ENCODE data around the gene PTGES2. TPM values are rescaled to one million over a fixed set of nuclear protein-coding genes. Genes with fewer than 3 reads are reported as not detected.
A peak's percentile ranks its signal among the peaks of the same experiment; 100 is the strongest.

PTGES2 gene
- total and polyA plus RNA-seq, 9 of the 15 experiments (the other 6 are each of a cell fraction or from before 2014, with no cell fraction given): 2.4 to 196 (median 90.1) TPM

- H4K20me1 ChIP-seq (replicated peaks; ENCODE audit: control insufficient read depth, insufficient read depth, low read length): peaks cover 18% of the 10 kb centered on the region; the same call in 1 of the 2 replicates
- no peaks in the 10 kb centered on the region for H3K9me1 ChIP-seq (ENCODE audit: control insufficient read depth, insufficient read depth, low read length)
- peak overlapping the region in 1 of 2 experiments; percentile 75; a peak in 2 of 4 replicates for H3K9ac ChIP-seq (ENCODE audit: insufficient read depth in 1 of 2, low read depth in 2 of 2, low read length in 2 of 2)
- ATAC-seq (no peak), FAIRE-seq (no peak), DNase-seq (ENCODE audit: extremely low read depth in 1 of 4, low spot score in 3 of 4) (no peak)
- 88% methylated on average over 6 of the region's 6 CpGs for WGBS (ENCODE audit: insufficient coverage, low coverage, missing lambda C conversion rate)
- in situ Hi-C loops (cut with MboI): no loop called here
- CTCF ChIA-PET (ENCODE audit: low intra/inter-chr PET ratio): no interaction called here
- POLR2A ChIA-PET: interaction anchor here (4.8 to 11.0 kb wide), 2 partner anchors 12 kb away, joined by 37 to 155 read pairs; no protein-coding TSS in a partner anchor
- peaks cover 10 to 50% of the 10 kb centered on the region in 2 experiments for H3K4me1 ChIP-seq (replicated peaks in 1 of 2; ENCODE audit: control insufficient read depth in 2 of 2, insufficient read depth in 2 of 2, low read length in 2 of 2)
- H3K27ac ChIP-seq (ENCODE audit: extremely low read depth, low read depth, low read length): no peak overlapping the region
- H3K79me2 ChIP-seq (ENCODE audit: control insufficient read depth, insufficient read depth, low read length): peaks cover 27% of the 10 kb centered on the region
- intact Hi-C loops (cut with micrococcal nuclease): loop anchor here (5.0 kb wide), 1 partner anchor 44 kb away; no protein-coding TSS in a partner anchor
- H3K4me3 ChIP-seq: no peak overlapping the region
- H3K36me3 ChIP-seq (ENCODE audit: control insufficient read depth, insufficient read depth, low read length): peaks cover 58% of the 10 kb centered on the region
- no TSS peak for BruUV-seq (replicated peaks)
- H3K9me3 ChIP-seq (replicated peaks; ENCODE audit: control insufficient read depth, insufficient read depth, low read depth, low read length): no peaks in the 10 kb centered on the region
- H3K27me3 ChIP-seq (ENCODE audit: control insufficient read depth in 2 of 2, insufficient read depth in 2 of 2, low read length in 2 of 2): no peaks in the 10 kb centered on the region
- H3K4me2 ChIP-seq (ENCODE audit: insufficient read depth, low read length): no peak overlapping the region
- no peak overlapping the region for H2AFZ ChIP-seq (ENCODE audit: low read depth, low read length)
- TF ChIP-seq HNRNPUL1 (IDR thresholded peaks at IDR 0.05; ENCODE audit: low read length) (no peak), FOXJ3 (CRISPR knock-in tag; IDR thresholded peaks at IDR 0.05) (no peak), HDAC2 (IDR thresholded peaks at IDR 0.05) (peak; percentile 91), CUX1 (CRISPR knock-in tag; IDR thresholded peaks at IDR 0.05) (no peak), USF2 (CRISPR knock-in tag; IDR thresholded peaks at IDR 0.05) (no peak), HCFC1 (IDR thresholded peaks at IDR 0.05; ENCODE audit: low read depth, low read length) (0 out of 2 replicates have a peak, but pooled peaks have one; percentile 2), TARDBP (IDR thresholded peaks at IDR 0.05) (no peak), HDAC8 (tag; IDR thresholded peaks at IDR 0.05) (no peak), NFXL1 (CRISPR knock-in tag; IDR thresholded peaks at IDR 0.05) (no peak), WHSC1 (IDR thresholded peaks at IDR 0.05; ENCODE audit: low read length) (no peak), ETV6 (IDR thresholded peaks at IDR 0.05; ENCODE audit: borderline replicate concordance in 1 of 2, low read depth in 2 of 2, low read length in 1 of 2) (no peak), ETV6 (CRISPR knock-in tag; IDR thresholded peaks at IDR 0.05; ENCODE audit: borderline replicate concordance) (no peak), MED1 (CRISPR knock-in tag; IDR thresholded peaks at IDR 0.05; ENCODE audit: borderline replicate concordance) (no peak), PREB (CRISPR knock-in tag; IDR thresholded peaks at IDR 0.05) (no peak), ATF4 (CRISPR knock-in tag; IDR thresholded peaks at IDR 0.05) (no peak), ZNF507 (tag; conservative IDR thresholded peaks at IDR 0.05) (no peak)
Measured at GRCh38 chr9:128163027-128163515, 35.5 kb upstream of the PTGES2 start.
